GM19395 (cell line): ENCODE results near the gene PROX2.
A peak's percentile ranks its signal among the peaks of the same experiment; 100 is the strongest.

ENCODE experiments used
- ATAC-seq: cut with Tn5 transposase; IDR thresholded peaks from one replicate; pipeline ENCODE4 v1.9.1; 2021; ENCODE audit warnings: mild to moderate bottlenecking, moderate library complexity; ENCODE audit not compliant: unreplicated experiment

Gene PROX2

GRCh38 chr14:74852922-74853530 is 22.9 kb downstream of the PROX2 start:
- ATAC-seq = no peak

GRCh38 chr14:74848768-74849167 is 27.2 kb downstream of the PROX2 start:
- no peak for ATAC-seq

DNA sequence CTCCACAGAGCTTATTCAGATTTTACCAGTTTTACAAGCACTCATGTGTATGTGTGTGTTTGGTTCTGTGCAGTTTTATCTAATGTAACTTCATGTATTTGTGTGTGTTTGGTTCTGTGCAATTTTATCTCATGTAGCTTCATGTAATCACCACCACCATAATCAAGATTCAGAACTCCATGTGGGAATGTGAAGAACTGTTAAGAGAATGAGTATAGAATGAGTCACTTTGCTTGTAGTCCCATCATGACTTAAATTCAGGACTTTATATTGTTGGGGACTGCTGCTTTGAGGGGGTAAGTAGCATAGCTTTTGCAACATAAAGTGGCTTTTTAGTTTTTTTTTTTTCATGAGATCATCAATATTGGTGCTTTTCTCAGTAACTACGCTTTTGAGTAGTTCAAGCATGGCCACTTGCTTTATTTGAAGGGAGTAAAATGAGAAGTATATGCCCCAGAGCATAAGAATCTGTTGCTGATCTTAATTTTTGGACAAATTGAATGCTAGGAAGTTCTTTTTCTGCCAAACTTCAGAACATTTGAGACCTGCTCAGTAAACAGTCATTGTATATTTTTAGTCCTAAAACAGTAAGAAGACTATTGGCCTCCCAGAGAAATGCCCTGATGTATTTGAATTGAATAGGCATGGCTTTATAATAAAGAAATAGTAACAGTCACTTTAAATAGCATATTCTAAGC is 28.8 kb downstream of the PROX2 start:
- no peak for ATAC-seq

DNA sequence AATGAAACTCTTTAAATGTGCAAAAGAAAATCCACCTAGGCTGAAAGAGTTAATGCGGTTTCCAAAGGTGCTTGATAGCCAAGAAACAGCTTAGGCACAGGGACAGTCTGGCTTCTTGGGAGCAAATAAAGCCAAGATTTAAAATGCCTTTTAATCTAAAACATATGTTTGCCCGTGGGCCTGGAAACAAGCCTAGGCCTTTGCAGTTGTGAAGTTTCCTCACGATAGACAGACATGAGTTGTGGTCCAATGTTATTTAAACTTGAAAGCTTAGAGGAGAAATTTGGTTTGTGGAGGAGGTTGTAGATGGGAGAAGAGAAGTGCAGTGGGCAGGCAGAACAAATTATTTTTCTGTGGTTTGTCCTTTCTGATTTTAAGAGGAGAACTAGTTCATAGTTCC is 29.8 kb downstream of the PROX2 start:
- ATAC-seq = no peak

- no peak for ATAC-seq
These were observed 32.3 kb downstream of the PROX2 start for GRCh38 chr14:74843653-74844052.

- ATAC-seq = peak; percentile 73
These were observed 34.4 kb downstream of the PROX2 start for GRCh38 chr14:74841230-74842207.

GRCh38 chr14:74840603-74841030 is 35.3 kb downstream of the PROX2 start:
- peak; percentile 49 for ATAC-seq

GRCh38 chr14:74838166-74838565 is 37.8 kb downstream of the PROX2 start:
- no peak for ATAC-seq

DNA sequence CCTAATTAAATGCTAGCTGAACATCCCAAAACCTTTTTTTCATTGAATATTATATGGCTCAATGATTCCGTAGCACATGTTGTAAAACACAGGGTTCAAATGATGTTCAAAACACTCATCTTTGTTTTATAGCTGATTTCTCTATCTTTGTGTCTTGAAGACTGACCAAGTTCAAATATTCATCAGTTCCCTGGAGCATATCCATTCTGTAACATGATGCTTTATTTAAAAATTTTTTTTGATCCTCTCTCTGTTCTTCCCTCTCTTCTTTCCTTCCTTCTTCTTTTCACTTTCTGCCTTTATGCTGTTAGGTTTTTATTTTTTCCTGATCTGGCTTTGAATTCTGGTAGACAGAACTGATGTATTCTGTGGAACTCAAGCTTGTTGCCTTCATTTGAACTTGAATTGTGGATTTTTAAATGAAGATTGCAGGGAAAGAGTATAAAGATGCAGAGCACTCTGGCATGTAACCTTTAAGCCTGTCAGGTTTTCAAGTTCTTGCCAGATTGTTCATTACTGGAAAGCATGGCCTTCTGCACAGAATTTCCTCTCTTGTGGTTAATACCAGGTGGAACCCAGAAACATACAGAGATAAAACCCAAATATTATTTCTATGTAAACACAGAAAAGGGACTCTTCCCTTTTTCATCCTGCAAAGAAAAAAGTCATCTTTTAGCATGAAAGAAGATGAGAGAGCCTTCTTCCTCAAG is 39.5 kb downstream of the PROX2 start:
- no peak for ATAC-seq

GRCh38 chr14:74835645-74836250 is 40.2 kb downstream of the PROX2 start:
- no peak for ATAC-seq

- no peak for ATAC-seq
These were observed 41.1 kb downstream of the PROX2 start for GRCh38 chr14:74834692-74835392.

DNA sequence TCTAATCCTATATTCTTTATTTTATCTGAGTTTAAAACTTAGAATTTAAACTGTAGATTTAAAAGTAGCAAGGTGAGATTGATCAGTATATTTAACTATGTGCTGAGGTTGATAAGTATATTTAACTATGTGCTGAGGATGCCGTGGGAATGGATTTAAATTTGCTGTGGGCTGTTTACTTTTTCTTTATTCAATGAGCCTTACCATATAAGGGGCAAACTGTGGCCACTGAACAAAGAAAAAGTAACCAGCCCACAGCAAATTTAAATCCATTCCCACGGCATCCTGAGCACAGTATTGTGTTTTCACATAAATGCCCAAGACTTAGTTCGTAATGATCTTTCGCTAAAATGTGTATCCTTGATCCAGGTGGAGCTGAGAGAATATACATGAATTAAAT is 43.1 kb downstream of the PROX2 start:
- ATAC-seq = no peak

- ATAC-seq = no peak
These were observed 46.7 kb downstream of the PROX2 start for GRCh38 chr14:74829251-74829650.

GRCh38 chr14:74826574-74826973 is 49.4 kb downstream of the PROX2 start:
- ATAC-seq = no peak
